K562 (cell line): ENCODE results near the gene ABCF2. TPM values are rescaled to one million over a fixed set of nuclear protein-coding genes. Genes with fewer than 3 reads are reported as not detected.

Source experiments
- ATAC-seq: fragments of 200-7000 bp; cut with Tn5 transposase; 3 replicates; pipeline ENCODE4 v1.9.1; 2020; ENCODE audit warnings: moderate library complexity
- BruUV-seq: library from RNA; stranded (reverse); fragments of 400-500 nt; replicated peaks from 2 replicates; lab custom pipeline; 2021; lab: Mats Ljungman, UMichigan
- CTCF ChIA-PET: fragments of 300-600 bp; formaldehyde crosslinking; extraction: SDS; loops from one replicate; lab custom pipeline; 2021; ENCODE audit warnings: low intra/inter-chr PET ratio; lab: Yijun Ruan, JAX
- POLR2A ChIA-PET: fragments of 300-600, 350-650 bp; sonication (Branson Sonifier 250); formaldehyde crosslinking; extraction: SDS; loops from one replicate; lab custom pipeline; 2021; ENCODE audit warnings: antibody characterized with exemption, inconsistent platforms; lab: Yijun Ruan, JAX
- DNase-seq, 4 experiments: peaks; one replicate each; pipeline versions ENCODE4 v3.0.0 to v3.0.0-alpha.2; 2011 to 2018; ENCODE audit warnings: low spot score in 3 of 4, mixed read lengths in 3 of 4; ENCODE audit errors: extremely low read depth in 1 of 4
- FAIRE-seq: peaks from 2 replicates; lab custom pipeline; 2011; peaks lifted over from hg19 to GRCh38; lab: Jason Lieb, UNC
- H2AFZ ChIP-seq: 2 replicates; pipeline ENCODE4 v1.6.0; 2011; ENCODE audit warnings: low read depth, low read length, control low read depth, inconsistent platforms
- H3K27ac ChIP-seq: fragments of 200-600 bp; 3 replicates; pipeline ENCODE4 v1.8.0; 2011; ENCODE audit warnings: low read depth, mild to moderate bottlenecking, control low read depth, inconsistent platforms, low read length, moderate library complexity, mixed read lengths; ENCODE audit errors: extremely low read depth
- H3K27me3 ChIP-seq, 2 experiments: fragments of 300-600 bp in 1 of 2; 2 replicates in 1 of 2; 3 replicates in 1 of 2; pipeline versions ENCODE4 v1.6.0 to v1.8.0; 2011; ENCODE audit warnings: inconsistent platforms in 2 of 2, low read length in 2 of 2, mild to moderate bottlenecking in 1 of 2, mixed read lengths in 1 of 2, moderate library complexity in 1 of 2; ENCODE audit not compliant: control insufficient read depth in 2 of 2, insufficient read depth in 2 of 2
- H3K36me3 ChIP-seq: fragments of 300-600 bp; 3 replicates; pipeline ENCODE4 v1.8.0; 2011; ENCODE audit warnings: mild to moderate bottlenecking, low read length, inconsistent platforms; ENCODE audit not compliant: control insufficient read depth, insufficient read depth
- H3K4me1 ChIP-seq, 2 experiments: fragments of 200-600 bp in 1 of 2; replicated peaks in 1 of 2; 2 replicates in 1 of 2; 3 replicates in 1 of 2; pipeline versions ENCODE4 v1.5.1 to v1.8.0; 2011; ENCODE audit warnings: inconsistent platforms in 2 of 2, low read length in 2 of 2, mild to moderate bottlenecking in 1 of 2, mixed read lengths in 1 of 2, moderate library complexity in 1 of 2; ENCODE audit not compliant: control insufficient read depth in 2 of 2, insufficient read depth in 2 of 2
- H3K4me2 ChIP-seq: 2 replicates; pipeline ENCODE4 v1.6.1; 2011; ENCODE audit warnings: low read length, control low read depth, inconsistent platforms, mixed read lengths; ENCODE audit not compliant: insufficient read depth
- H3K4me3 ChIP-seq: fragments of 200-600 bp; sonication (generic), shearing (Covaris generic); 2 replicates; pipeline ENCODE4 v1.5.1; 2016; ENCODE audit warnings: control low read depth, inconsistent platforms
- H3K79me2 ChIP-seq: fragments of 200-600 bp; 3 replicates; pipeline ENCODE4 v1.8.0; 2011; ENCODE audit warnings: low read length, inconsistent platforms; ENCODE audit not compliant: control insufficient read depth, insufficient read depth
- H3K9ac ChIP-seq, 2 experiments: 2 replicates each; pipeline versions ENCODE4 v1.6.0 to v1.6.1; 2011; ENCODE audit warnings: low read depth in 2 of 2, low read length in 2 of 2, control low read depth in 1 of 2, inconsistent platforms in 1 of 2, mild to moderate bottlenecking in 1 of 2, mixed read lengths in 1 of 2; ENCODE audit not compliant: insufficient read depth in 1 of 2
- H3K9me1 ChIP-seq: one replicate; pipeline ENCODE4 v1.6.0; 2011; ENCODE audit warnings: inconsistent platforms, mild to moderate bottlenecking, low read length, moderate library complexity; ENCODE audit not compliant: control insufficient read depth, insufficient read depth
- H3K9me3 ChIP-seq: replicated peaks from 2 replicates; pipeline ENCODE4 v1.5.1; 2011; ENCODE audit warnings: low read depth, low read length, inconsistent platforms; ENCODE audit not compliant: control insufficient read depth, insufficient read depth
- H4K20me1 ChIP-seq: replicated peaks from 2 replicates; pipeline ENCODE4 v1.6.1; 2011; ENCODE audit warnings: low read length, inconsistent platforms, mixed read lengths; ENCODE audit not compliant: control insufficient read depth, insufficient read depth
- C11orf30 ChIP-seq: fragments of 450-650 bp; IDR thresholded peaks from 2 replicates; pipeline ENCODE4 v1.6.1; 2016; ENCODE audit warnings: low read depth, mild to moderate bottlenecking
- MAFF ChIP-seq: IDR thresholded peaks from 2 replicates; pipeline ENCODE4 v1.6.1; 2012; ENCODE audit warnings: low read length, improper control_type of control experiment
- MAFG ChIP-seq: fragments of 450-650 bp; conservative IDR thresholded peaks from 2 replicates; pipeline ENCODE4 v1.6.1; 2016; ENCODE audit warnings: missing genetic modification characterization, missing compliant biosample characterization
- MAFK ChIP-seq: IDR thresholded peaks from 2 replicates; pipeline ENCODE4 v1.6.1; 2011; ENCODE audit warnings: low read length, improper control_type of control experiment
- POLR2A ChIP-seq: fragments of 450-650 bp; conservative IDR thresholded peaks from 2 replicates; pipeline ENCODE4 v1.6.1; 2016
- POLR2G ChIP-seq: fragments of 200-400 bp; formaldehyde crosslinking; IDR thresholded peaks from 2 replicates; pipeline ENCODE4 v1.6.1; 2017; ENCODE audit warnings: low read depth, mild to moderate bottlenecking, antibody characterized with exemption, low read length, moderate library complexity
- POLR2H ChIP-seq: IDR thresholded peaks from 2 replicates; pipeline ENCODE4 v1.6.1; 2016; ENCODE audit warnings: missing genetic modification characterization, low read depth, mild to moderate bottlenecking, control low read depth, missing compliant biosample characterization, moderate library complexity
- RAD21 ChIP-seq, 2 experiments: fragments of 250-450 bp in 1 of 2; fragments of 450-650 bp in 1 of 2; sonication (Bioruptor Pico) in 1 of 2; formaldehyde crosslinking in 1 of 2; IDR thresholded peaks in 1 of 2; conservative IDR thresholded peaks in 1 of 2; 2 replicates each; pipeline versions ENCODE4 v1.4.0 to v1.8.0; 2020 to 2022; ENCODE audit warnings: mild to moderate bottlenecking in 2 of 2, moderate library complexity in 1 of 2
- RBFOX2 ChIP-seq: fragments of 200-400 bp; formaldehyde crosslinking; IDR thresholded peaks from 2 replicates; pipeline ENCODE4 v1.6.1; 2017; ENCODE audit warnings: low read depth, mild to moderate bottlenecking, low read length, moderate library complexity
- RBM34 ChIP-seq: fragments of 200-400 bp; formaldehyde crosslinking; IDR thresholded peaks from 2 replicates; pipeline ENCODE4 v1.6.1; 2018; ENCODE audit warnings: low read length, borderline replicate concordance; ENCODE audit not compliant: insufficient read depth
- VEZF1 ChIP-seq: fragments of 200-800 bp; sonication (Bioruptor generic); IDR thresholded peaks from 2 replicates; pipeline ENCODE4 v1.6.1; 2017; ENCODE audit warnings: missing genetic modification characterization, missing compliant biosample characterization
- ZC3H11A ChIP-seq: IDR thresholded peaks from 2 replicates; pipeline ENCODE4 v1.6.1; 2012; ENCODE audit warnings: low read depth, low read length, improper control_type of control experiment
- ZNF316 ChIP-seq: fragments of 450-650 bp; IDR thresholded peaks from 2 replicates; pipeline ENCODE4 v1.6.1; 2016
- ZNF77 ChIP-seq: fragments of 250-450 bp; sonication (Bioruptor Pico); IDR thresholded peaks from 2 replicates; pipeline ENCODE4 v1.5.0; 2020
- ZNF830 ChIP-seq: fragments of 250-450 bp; sonication (Bioruptor Pico); IDR thresholded peaks from 2 replicates; pipeline ENCODE4 v1.5.0; 2021; ENCODE audit warnings: mild to moderate bottlenecking
- WGBS: fragments of 100-300 bp; shearing (Covaris generic); methylation state at CpG from one replicate; pipeline ENCODE4 v1.1.6; 2016; ENCODE audit warnings: low coverage, mixed read lengths; ENCODE audit not compliant: insufficient coverage; ENCODE audit errors: missing lambda C conversion rate; 5-methylcytosine and 5-hydroxymethylcytosine counted together
- in situ Hi-C: fragments of 300-500 bp; cut with MboI; formaldehyde crosslinking; loops from 4 replicates; pipeline ENCODE4 v1.15.0; 2018; ENCODE audit warnings: inconsistent platforms, mixed read lengths
- intact Hi-C: fragments of 100-400 bp; cut with micrococcal nuclease; formaldehyde crosslinking; loops from 2 replicates; pipeline ENCODE4 v1.14.2; 2022
- polyA plus RNA-seq, 8 experiments: library from polyadenylated mRNA; depleted of rRNA in 4 of 8; stranded (reverse) in 5 of 8; unstranded in 3 of 8; fragments of >200 nt; fragmentation: Nextera tagmentation in 2 of 8; fragmentation: Illumina TruSeq in 1 of 8; extraction: Ambion mirVana in 2 of 8; extraction: Trizol in 1 of 8; gene quantifications; 2 replicates each; pipeline versions ENCODE4 v1.2.1 to v1.2.3, GENCODE V29; 2011 to 2014; ENCODE audit warnings: inconsistent platforms in 1 of 8, missing spikeins in 1 of 8
- total RNA-seq, 7 experiments: library from RNA; depleted of rRNA in 6 of 7; stranded (reverse); fragments of >200 nt in 6 of 7; fragmentation: Illumina TruSeq in 2 of 7; extraction: Trizol in 2 of 7; gene quantifications; 2 replicates each; pipeline versions ENCODE4 v1.2.1 to v1.2.3, GENCODE V29; 2011 to 2021; ENCODE audit warnings: low replicate concordance in 1 of 7

ABCF2 gene
- total and polyA plus RNA-seq, 9 of the 15 experiments (the other 6 are each of a cell fraction or from before 2014, with no cell fraction given), result 62.1 to 224 (median 113) TPM

GRCh38 chr7:151211155-151211772, 15.7 kb downstream of the ABCF2 start:
- Histone ChIP-seq H3K79me2 (no peaks in the 10 kb centered on the region), H3K27me3 (no peaks in the 10 kb centered on the region; a peak in 2 of 5 replicates), H2AFZ (no peak overlapping the region), H3K27ac (no peak overlapping the region), H3K4me3 (no peak overlapping the region), H3K9ac (no peak overlapping the region), H3K4me2 (no peak overlapping the region), H3K9me3 (no peaks in the 10 kb centered on the region), H3K4me1 (peaks cover 10 to 15% of the 10 kb centered on the region in 2 experiments), H3K36me3 (peaks cover 44% of the 10 kb centered on the region), H3K9me1 (no peaks in the 10 kb centered on the region), H4K20me1 (peaks cover 30% of the 10 kb centered on the region)
- FAIRE-seq, result peak; percentile 23
- WGBS, result 60% methylated on average over 3 of the region's 3 CpGs
- peak; percentile 17; the same call in 2 of the 3 replicates for ATAC-seq
- TF ChIP-seq ZNF830 (CRISPR knock-in tag), result no peak
- TF ChIP-seq ZNF316, result peak; percentile 97
- TF ChIP-seq POLR2G, result 0 out of 2 replicates have a peak, but pooled peaks have one; percentile 17
- TF ChIP-seq RAD21 (CRISPR knock-in tag; conservative IDR thresholded peaks at IDR 0.05 in 1 of 2, IDR thresholded peaks at IDR 0.05 in 1 of 2), result no peak
- TF ChIP-seq C11orf30, result peak; percentile 92
- peak; percentile 89 for TF ChIP-seq MAFG (tag)
- no peak for TF ChIP-seq ZC3H11A
- TF ChIP-seq RBM34, result no peak
- peak; percentile 94 for TF ChIP-seq MAFF
- no peak for TF ChIP-seq VEZF1 (CRISPR knock-in tag)
- TF ChIP-seq RBFOX2, result no peak
- TF ChIP-seq POLR2A, result peak; percentile 39; the same call in 1 of the 2 replicates
- TF ChIP-seq ZNF77 (CRISPR knock-in tag), result no peak
- TF ChIP-seq MAFK, result peak; percentile 91
- TF ChIP-seq POLR2H (tag), result no peak
- no peak for DNase-seq
- intact Hi-C loops, result no loop called here
- ChIA-PET CTCF (interaction anchor here (0.6 kb wide), 1 partner anchor 10 kb away, joined by 10 read pairs; no protein-coding TSS in a partner anchor), POLR2A (interaction anchor here (0.7 to 3.9 kb wide), 7 partner anchors 14 to 102 kb away, joined by 3 to 12 read pairs (median 4); partner anchors contain the start of genes ABCF2 and CHPF2)
- no TSS peak for BruUV-seq
- in situ Hi-C loops, result no loop called here
